Panc1 (cell line): ENCODE data around the gene SLC6A11. TPM values are rescaled to one million over a fixed set of nuclear protein-coding genes. Genes with fewer than 3 reads are reported as not detected.

Experiments
- ATAC-seq: fragments of 200-7000 bp; cut with Tn5 transposase; 2 replicates; pipeline ENCODE4 v1.9.1; 2020; ENCODE audit warnings: mild to moderate bottlenecking, moderate library complexity
- BruUV-seq: library from RNA; stranded (reverse); fragments of 400-500 nt; replicated peaks from 2 replicates; lab custom pipeline; 2021; lab: Mats Ljungman, UMichigan
- CTCF ChIA-PET: fragments of 300-600 bp; sonication (Branson Sonifier 250); formaldehyde crosslinking; loops from one replicate; lab custom pipeline; 2022; ENCODE audit warnings: antibody characterized with exemption; lab: Charles Lee
- POLR2A ChIA-PET: fragments of 300-600 bp; sonication (Branson Sonifier 250); formaldehyde crosslinking; loops from one replicate; lab custom pipeline; 2022; ENCODE audit warnings: antibody characterized with exemption; lab: Charles Lee
- DNase-seq: peaks from one replicate; pipeline ENCODE4 v3.0.0-alpha.2; 2010; ENCODE audit warnings: low read depth, low spot score
- H3K27ac ChIP-seq: 2 replicates; pipeline ENCODE4 v1.5.1; 2011; ENCODE audit warnings: mild to moderate bottlenecking, low read length, inconsistent platforms
- H3K27me3 ChIP-seq: fragments of 200-500 bp; sonication (Bioruptor generic); 2 replicates; pipeline ENCODE4 v1.6.0; 2014; ENCODE audit warnings: low read length, inconsistent platforms; ENCODE audit not compliant: control insufficient read depth, insufficient read depth
- H3K36me3 ChIP-seq: fragments of 200-500 bp; sonication (Bioruptor generic); 2 replicates; pipeline ENCODE4 v1.5.1; 2014; ENCODE audit warnings: inconsistent platforms, mild to moderate bottlenecking, low read length, moderate library complexity; ENCODE audit not compliant: control insufficient read depth, insufficient read depth
- H3K4me1 ChIP-seq: 2 replicates; pipeline ENCODE4 v1.5.1; 2011; ENCODE audit warnings: inconsistent platforms, mild to moderate bottlenecking, low read length, moderate library complexity; ENCODE audit not compliant: control insufficient read depth, insufficient read depth
- H3K4me3 ChIP-seq, 2 experiments: 2 replicates each; pipeline ENCODE4 v1.5.1; 2011 to 2012; ENCODE audit warnings: low read depth in 2 of 2, low read length in 2 of 2, mild to moderate bottlenecking in 2 of 2, inconsistent platforms in 1 of 2, moderate library complexity in 1 of 2
- H3K9me3 ChIP-seq: fragments of 200-500 bp; sonication (Bioruptor generic); 2 replicates; pipeline ENCODE4 v1.5.1; 2014; ENCODE audit warnings: low read depth, mild to moderate bottlenecking, inconsistent platforms, low read length, moderate library complexity; ENCODE audit not compliant: control insufficient read depth, insufficient read depth
- POLR2AphosphoS5 ChIP-seq: IDR thresholded peaks from 2 replicates; pipeline ENCODE4 v1.6.1; 2012; ENCODE audit warnings: mild to moderate bottlenecking, low read depth, low read length, moderate library complexity
- SIN3A ChIP-seq: IDR thresholded peaks from 2 replicates; pipeline ENCODE4 v1.6.1; 2012; ENCODE audit warnings: low read depth, mild to moderate bottlenecking, low read length, moderate library complexity, borderline replicate concordance; ENCODE audit not compliant: insufficient read depth
- TCF7L2 ChIP-seq: IDR thresholded peaks from 2 replicates; pipeline ENCODE4 v1.6.1; 2011; ENCODE audit warnings: mild to moderate bottlenecking, low read depth, low read length, inconsistent platforms
- in situ Hi-C: cut with HindIII; loops from 2 replicates; pipeline ENCODE4 v1.10.0; 2016; ENCODE audit warnings: low sequenced_read_pairs, low pct_unique_long_range_greater_than_20kb
- intact Hi-C: fragments of 100-400 bp; cut with micrococcal nuclease; formaldehyde crosslinking; loops from one replicate; pipeline ENCODE4 v1.10.0; 2022; ENCODE audit not compliant: unreplicated experiment
- total RNA-seq: library from RNA; stranded (reverse); gene quantifications from one replicate; pipeline ENCODE4 v1.2.1, GENCODE V29; 2021; ENCODE audit not compliant: unreplicated experiment
- TF ChIP-seq, protein P1 (sequence below), 2 experiments: IDR thresholded peaks; 2 replicates each; pipeline ENCODE4 v1.6.1; 2011 to 2012; ENCODE audit warnings: low read depth in 2 of 2, control low read depth in 1 of 2, low read length in 1 of 2, mild to moderate bottlenecking in 1 of 2, moderate library complexity in 1 of 2; ENCODE audit not compliant: insufficient read depth in 1 of 2
- TF ChIP-seq, protein P2 (sequence below): fragments of 450-650 bp; IDR thresholded peaks from 2 replicates; pipeline ENCODE4 v1.5.1; 2017; ENCODE audit warnings: mild to moderate bottlenecking

SLC6A11 gene
- total RNA-seq, 1 experiment from 2014 or later, result not detected

DNA sequence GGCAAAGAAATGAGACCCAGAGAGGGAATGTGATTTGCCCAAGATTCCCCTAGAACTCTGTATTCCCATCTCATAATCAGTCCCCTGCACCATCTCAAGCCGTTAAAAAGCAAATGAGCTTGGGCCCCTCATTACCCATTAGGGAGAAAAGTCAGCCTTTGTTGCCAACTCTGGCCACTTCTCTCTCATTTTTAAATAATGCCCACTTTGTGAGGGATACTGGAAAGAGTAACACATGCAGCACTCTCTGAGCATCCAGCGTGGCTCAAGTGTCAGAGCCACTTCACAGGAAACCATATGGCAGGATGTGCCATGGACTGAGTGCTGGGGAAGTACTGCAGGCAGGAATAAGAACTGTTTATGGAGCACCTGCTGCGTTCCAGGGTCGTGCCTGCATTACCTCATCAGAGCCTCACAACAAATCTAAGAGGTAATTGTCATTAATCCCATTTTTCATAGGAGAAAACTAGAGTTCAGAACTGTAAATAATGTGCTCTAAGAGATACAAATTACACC lies 126.7 kb downstream of the SLC6A11 start:
- H3K36me3 ChIP-seq, result no peaks in the 10 kb centered on the region
- no peaks in the 10 kb centered on the region for H3K4me1 ChIP-seq
- in situ Hi-C loops, result no loop called here
- no peaks in the 10 kb centered on the region for H3K9me3 ChIP-seq
- ATAC-seq (no peak), DNase-seq (no peak)
- no peak overlapping the region for H3K4me3 ChIP-seq
- intact Hi-C loops, result no loop called here
- CTCF ChIA-PET, result interaction anchor here (0.6 to 1.2 kb wide), 4 partner anchors 16 to 182 kb away, joined by 3 to 4 read pairs (median 3); no protein-coding TSS in a partner anchor
- no peak for TF ChIP-seq TCF7L2
- no peak for TF ChIP-seq POLR2AphosphoS5
- TF ChIP-seq, protein P1, sequence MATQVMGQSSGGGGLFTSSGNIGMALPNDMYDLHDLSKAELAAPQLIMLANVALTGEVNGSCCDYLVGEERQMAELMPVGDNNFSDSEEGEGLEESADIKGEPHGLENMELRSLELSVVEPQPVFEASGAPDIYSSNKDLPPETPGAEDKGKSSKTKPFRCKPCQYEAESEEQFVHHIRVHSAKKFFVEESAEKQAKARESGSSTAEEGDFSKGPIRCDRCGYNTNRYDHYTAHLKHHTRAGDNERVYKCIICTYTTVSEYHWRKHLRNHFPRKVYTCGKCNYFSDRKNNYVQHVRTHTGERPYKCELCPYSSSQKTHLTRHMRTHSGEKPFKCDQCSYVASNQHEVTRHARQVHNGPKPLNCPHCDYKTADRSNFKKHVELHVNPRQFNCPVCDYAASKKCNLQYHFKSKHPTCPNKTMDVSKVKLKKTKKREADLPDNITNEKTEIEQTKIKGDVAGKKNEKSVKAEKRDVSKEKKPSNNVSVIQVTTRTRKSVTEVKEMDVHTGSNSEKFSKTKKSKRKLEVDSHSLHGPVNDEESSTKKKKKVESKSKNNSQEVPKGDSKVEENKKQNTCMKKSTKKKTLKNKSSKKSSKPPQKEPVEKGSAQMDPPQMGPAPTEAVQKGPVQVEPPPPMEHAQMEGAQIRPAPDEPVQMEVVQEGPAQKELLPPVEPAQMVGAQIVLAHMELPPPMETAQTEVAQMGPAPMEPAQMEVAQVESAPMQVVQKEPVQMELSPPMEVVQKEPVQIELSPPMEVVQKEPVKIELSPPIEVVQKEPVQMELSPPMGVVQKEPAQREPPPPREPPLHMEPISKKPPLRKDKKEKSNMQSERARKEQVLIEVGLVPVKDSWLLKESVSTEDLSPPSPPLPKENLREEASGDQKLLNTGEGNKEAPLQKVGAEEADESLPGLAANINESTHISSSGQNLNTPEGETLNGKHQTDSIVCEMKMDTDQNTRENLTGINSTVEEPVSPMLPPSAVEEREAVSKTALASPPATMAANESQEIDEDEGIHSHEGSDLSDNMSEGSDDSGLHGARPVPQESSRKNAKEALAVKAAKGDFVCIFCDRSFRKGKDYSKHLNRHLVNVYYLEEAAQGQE (IDR thresholded peaks at IDR 0.05; ENCODE audit: insufficient read depth in 1 of 2, low read depth in 2 of 2, low read length in 1 of 2), result no peak
- H3K27me3 ChIP-seq, result no peaks in the 10 kb centered on the region; the same call in 1 of the 2 replicates
- no TSS peak for BruUV-seq
- POLR2A ChIA-PET, result no interaction called here
- no peak overlapping the region for H3K27ac ChIP-seq

DNA sequence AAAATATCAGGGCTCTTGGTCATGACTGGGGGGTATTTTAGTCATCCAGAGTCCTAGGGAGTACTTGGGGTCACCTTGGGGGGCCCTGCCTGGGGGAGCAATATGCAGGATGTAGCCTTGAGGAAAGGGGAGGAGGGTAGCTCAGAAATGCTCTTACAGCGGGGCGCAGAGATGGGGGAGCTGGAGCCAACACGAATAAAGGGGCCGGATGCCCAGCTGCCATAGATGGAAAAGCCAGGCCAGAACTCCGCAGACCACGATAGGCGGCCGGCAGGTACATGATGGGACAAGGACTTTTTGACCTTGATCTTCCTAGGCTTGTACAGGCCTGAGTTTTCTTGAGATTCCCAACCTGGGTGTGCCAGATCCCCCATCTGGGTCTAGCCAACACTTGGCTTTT lies 128.8 kb downstream of the SLC6A11 start:
- no peak for ATAC-seq
- no peak for DNase-seq
- no TSS peak for BruUV-seq
- ChIA-PET CTCF (interaction anchor here (1.1 to 1.6 kb wide), 2 partner anchors 22 to 115 kb away, joined by 3 read pairs; no protein-coding TSS in a partner anchor), POLR2A (no interaction called here)
- no peaks in the 10 kb centered on the region for H3K4me1 ChIP-seq
- TF ChIP-seq, protein P2, sequence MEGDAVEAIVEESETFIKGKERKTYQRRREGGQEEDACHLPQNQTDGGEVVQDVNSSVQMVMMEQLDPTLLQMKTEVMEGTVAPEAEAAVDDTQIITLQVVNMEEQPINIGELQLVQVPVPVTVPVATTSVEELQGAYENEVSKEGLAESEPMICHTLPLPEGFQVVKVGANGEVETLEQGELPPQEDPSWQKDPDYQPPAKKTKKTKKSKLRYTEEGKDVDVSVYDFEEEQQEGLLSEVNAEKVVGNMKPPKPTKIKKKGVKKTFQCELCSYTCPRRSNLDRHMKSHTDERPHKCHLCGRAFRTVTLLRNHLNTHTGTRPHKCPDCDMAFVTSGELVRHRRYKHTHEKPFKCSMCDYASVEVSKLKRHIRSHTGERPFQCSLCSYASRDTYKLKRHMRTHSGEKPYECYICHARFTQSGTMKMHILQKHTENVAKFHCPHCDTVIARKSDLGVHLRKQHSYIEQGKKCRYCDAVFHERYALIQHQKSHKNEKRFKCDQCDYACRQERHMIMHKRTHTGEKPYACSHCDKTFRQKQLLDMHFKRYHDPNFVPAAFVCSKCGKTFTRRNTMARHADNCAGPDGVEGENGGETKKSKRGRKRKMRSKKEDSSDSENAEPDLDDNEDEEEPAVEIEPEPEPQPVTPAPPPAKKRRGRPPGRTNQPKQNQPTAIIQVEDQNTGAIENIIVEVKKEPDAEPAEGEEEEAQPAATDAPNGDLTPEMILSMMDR, result no peak
- TF ChIP-seq TCF7L2 (no peak), POLR2AphosphoS5 (no peak), SIN3A (no peak)
- TF ChIP-seq, protein P1 (IDR thresholded peaks at IDR 0.05; ENCODE audit: insufficient read depth in 1 of 2, low read depth in 2 of 2, low read length in 1 of 2), result no peak
- H3K9me3 ChIP-seq, result no peaks in the 10 kb centered on the region
- no peaks in the 10 kb centered on the region for H3K36me3 ChIP-seq
- intact Hi-C loops, result loop anchor here (5.0 kb wide), 1 partner anchor 112 kb away; no protein-coding TSS in a partner anchor
- H3K27ac ChIP-seq, result no peak overlapping the region
- in situ Hi-C loops, result no loop called here
- H3K4me3 ChIP-seq, result no peak overlapping the region
- no peaks in the 10 kb centered on the region for H3K27me3 ChIP-seq
